Gastroesophageal sphincter (tissue), 3 donors: ENCODE measurements around the gene TEX22.

Experiments
- CTCF ChIP-seq, 4 experiments: fragments of 200-600 bp in 2 of 4; fragments of 450-650 bp in 2 of 4; sonication (generic) in 1 of 4; IDR thresholded peaks; one replicate each; pipeline ENCODE4 v1.5.1; 2017 to 2019; ENCODE audit warnings: antibody characterized with exemption in 4 of 4, mild to moderate bottlenecking in 2 of 4, moderate library complexity in 2 of 4
- EP300 ChIP-seq: sonication (generic); formaldehyde crosslinking; IDR thresholded peaks from one replicate; pipeline ENCODE4 v1.6.1; 2017; ENCODE audit warnings: antibody characterized with exemption, mild to moderate bottlenecking
- POLR2A ChIP-seq, 2 donors: fragments of 450-650 bp; IDR thresholded peaks; one replicate each; pipeline ENCODE4 v1.6.1; 2017; ENCODE audit warnings: antibody characterized with exemption in 2 of 2, mild to moderate bottlenecking in 2 of 2, moderate library complexity in 1 of 2

GRCh38 chr14:105397350-105397931 is 897 bp upstream of the TEX22 start:
- no peak for TF ChIP-seq CTCF (IDR thresholded peaks at IDR 0.05)
- no peak for TF ChIP-seq POLR2A (IDR thresholded peaks at IDR 0.05)
- TF ChIP-seq EP300, result no peak
